SK-N-SH (cell line): ENCODE measurements around the gene DNAH1. TPM values are rescaled to one million over a fixed set of nuclear protein-coding genes. Genes with fewer than 3 reads are reported as not detected.

Source experiments
- CTCF ChIA-PET: fragments of 300-600, 350-600 bp; formaldehyde crosslinking; extraction: SDS; loops from one replicate; lab custom pipeline; 2021; lab: Yijun Ruan, JAX
- POLR2A ChIA-PET: fragments of 350-600 bp; sonication (Branson Sonifier 250); formaldehyde crosslinking; extraction: SDS; loops from one replicate; lab custom pipeline; 2020; ENCODE audit warnings: antibody characterized with exemption, inconsistent platforms; lab: Yijun Ruan, JAX
- DNase-seq: peaks from one replicate; pipeline ENCODE4 v3.0.0; 2012
- H2AFZ ChIP-seq: fragments of 200-600 bp; sonication (generic); 2 replicates; pipeline ENCODE4 v1.8.1; 2016; ENCODE audit warnings: antibody characterized with exemption, mild to moderate bottlenecking, low read depth
- H3F3A ChIP-seq: fragments of 200-600 bp; sonication (generic); replicated peaks from 2 replicates; pipeline ENCODE3; 2016; ENCODE audit warnings: antibody characterized with exemption, mild to moderate bottlenecking; ENCODE audit not compliant: insufficient read depth
- H3K27ac ChIP-seq, 2 experiments: fragments of 200-500 bp in 1 of 2; fragments of 200-600 bp in 1 of 2; sonication (Bioruptor generic) in 1 of 2; sonication (generic), shearing (Covaris generic) in 1 of 2; 2 replicates each; pipeline versions ENCODE4 v1.5.1 to v1.6.1; 2014 to 2016; ENCODE audit warnings: low read depth in 2 of 2, inconsistent platforms in 1 of 2, low read length in 1 of 2, mild to moderate bottlenecking in 1 of 2, mixed read lengths in 1 of 2
- H3K27me3 ChIP-seq: fragments of 200-600 bp; sonication (generic), shearing (Covaris generic); 2 replicates; pipeline ENCODE4 v1.6.1; 2016; ENCODE audit warnings: mixed run types; ENCODE audit not compliant: insufficient read depth
- H3K36me3 ChIP-seq, 2 experiments: fragments of 200-500 bp in 1 of 2; fragments of 200-600 bp in 1 of 2; sonication (Bioruptor generic) in 1 of 2; sonication (generic) in 1 of 2; replicated peaks in 1 of 2; 2 replicates each; pipeline versions ENCODE3 to v1.5.1; 2014 to 2016; ENCODE audit warnings: low read length in 1 of 2, mild to moderate bottlenecking in 1 of 2; ENCODE audit not compliant: insufficient read depth in 2 of 2, control insufficient read depth in 1 of 2
- H3K4me1 ChIP-seq, 2 experiments: fragments of 200-500 bp in 1 of 2; fragments of 200-600 bp in 1 of 2; sonication (Bioruptor generic) in 1 of 2; sonication (generic), shearing (Covaris generic) in 1 of 2; 2 replicates each; pipeline versions ENCODE4 v1.5.1 to v1.6.1; 2014 to 2016; ENCODE audit warnings: low read depth in 1 of 2, low read length in 1 of 2, mixed run types in 1 of 2; ENCODE audit not compliant: insufficient read depth in 2 of 2, control insufficient read depth in 1 of 2
- H3K4me2 ChIP-seq: fragments of 200-600 bp; sonication (generic), shearing (Covaris generic); 2 replicates; pipeline ENCODE4 v1.6.1; 2017; ENCODE audit warnings: mixed run types
- H3K4me3 ChIP-seq, 2 experiments: fragments of 200-500 bp in 1 of 2; fragments of 200-600 bp in 1 of 2; sonication (Bioruptor generic) in 1 of 2; sonication (generic), shearing (Covaris generic) in 1 of 2; 2 replicates each; pipeline versions ENCODE4 v1.5.1 to v1.8.1; 2014 to 2016; ENCODE audit warnings: low read depth in 2 of 2, inconsistent platforms in 1 of 2, low read length in 1 of 2, mild to moderate bottlenecking in 1 of 2, mixed read lengths in 1 of 2, moderate library complexity in 1 of 2
- H3K79me2 ChIP-seq: fragments of 200-600 bp; sonication (generic); 2 replicates; pipeline ENCODE4 v1.8.1; 2017; ENCODE audit warnings: mild to moderate bottlenecking; ENCODE audit not compliant: insufficient read depth
- H3K9ac ChIP-seq: fragments of 200-600 bp; sonication (generic); 2 replicates; pipeline ENCODE4 v1.6.1; 2017; ENCODE audit warnings: mixed run types
- H3K9me2 ChIP-seq: fragments of 200-600 bp; sonication (generic); 2 replicates; pipeline ENCODE4 v1.6.1; 2017; ENCODE audit warnings: mixed run types
- H3K9me3 ChIP-seq: fragments of 200-600 bp; sonication (generic); 2 replicates; pipeline ENCODE4 v1.6.1; 2017; ENCODE audit warnings: mixed run types, mild to moderate bottlenecking, moderate library complexity
- H4K20me1 ChIP-seq: fragments of 200-600 bp; sonication (generic); 2 replicates; pipeline ENCODE4 v1.6.1; 2017; ENCODE audit warnings: mild to moderate bottlenecking, mixed run types; ENCODE audit not compliant: insufficient read depth
- ELF1 ChIP-seq: IDR thresholded peaks from 2 replicates; pipeline ENCODE4 v1.4.0; 2012
- EZH2phosphoT487 ChIP-seq: fragments of 200-600 bp; sonication (generic); IDR thresholded peaks from 2 replicates; pipeline ENCODE4 v1.6.1; 2017; ENCODE audit warnings: low read depth, mixed run types, mild to moderate bottlenecking, antibody characterized with exemption, moderate library complexity, borderline replicate concordance
- FOXJ3 ChIP-seq: sonication (generic); formaldehyde crosslinking; IDR thresholded peaks from 2 replicates; pipeline ENCODE4 v1.5.1; 2020; ENCODE audit warnings: mild to moderate bottlenecking, missing genetic modification reagents
- FOXM1 ChIP-seq: IDR thresholded peaks from 2 replicates; pipeline ENCODE4 v1.4.0; 2012; ENCODE audit warnings: low read depth, mild to moderate bottlenecking
- GATA2 ChIP-seq: sonication (generic); formaldehyde crosslinking; IDR thresholded peaks from 2 replicates; pipeline ENCODE4 v1.5.0; 2020; ENCODE audit warnings: mild to moderate bottlenecking, missing genetic modification reagents
- MEF2A ChIP-seq: IDR thresholded peaks from 2 replicates; pipeline ENCODE4 v1.4.0; 2012; ENCODE audit warnings: low read depth, borderline replicate concordance
- MXI1 ChIP-seq: IDR thresholded peaks from 2 replicates; pipeline ENCODE4 v1.6.1; 2012; ENCODE audit warnings: mild to moderate bottlenecking, low read depth, low read length, improper control_type of control experiment
- NFIC ChIP-seq: IDR thresholded peaks from 2 replicates; pipeline ENCODE4 v1.4.0; 2012; ENCODE audit warnings: borderline replicate concordance
- RCOR1 ChIP-seq: fragments of 150-350 bp; IDR thresholded peaks from 2 replicates; pipeline ENCODE4 v1.6.1; 2017; ENCODE audit warnings: antibody characterized with exemption, low read length
- RXRA ChIP-seq: IDR thresholded peaks from 2 replicates; pipeline ENCODE4 v1.4.0; 2012; ENCODE audit warnings: low read depth, mild to moderate bottlenecking, borderline replicate concordance
- TAF1 ChIP-seq: IDR thresholded peaks from 2 replicates; pipeline ENCODE4 v1.6.1; 2012; ENCODE audit warnings: low read depth, mild to moderate bottlenecking, low read length, moderate library complexity, borderline replicate concordance
- TCF12 ChIP-seq: IDR thresholded peaks from 2 replicates; pipeline ENCODE4 v1.4.0; 2012
- TEAD4 ChIP-seq: IDR thresholded peaks from 2 replicates; pipeline ENCODE4 v1.4.0; 2012; ENCODE audit warnings: mild to moderate bottlenecking, borderline replicate concordance; ENCODE audit not compliant: insufficient read depth
- WGBS: methylation state at CpG from one replicate; pipeline ENCODE4 v1.1.6; 2017; ENCODE audit warnings: low lambda C conversion rate; 5-methylcytosine and 5-hydroxymethylcytosine counted together
- polyA plus RNA-seq, 3 experiments: library from polyadenylated mRNA; depleted of rRNA; stranded (reverse); fragments of >200 nt; gene quantifications; 2 replicates each; pipeline ENCODE4 v1.2.3, GENCODE V29; 2012
- TF ChIP-seq, protein P1 (sequence below): fragments of 150-350 bp; IDR thresholded peaks from 2 replicates; pipeline ENCODE4 v1.6.1; 2016; ENCODE audit warnings: mild to moderate bottlenecking, low read depth, low read length
- TF ChIP-seq, protein P2 (sequence below): fragments of 150-350 bp; IDR thresholded peaks from 2 replicates; pipeline ENCODE4 v1.6.1; 2017; ENCODE audit warnings: antibody characterized with exemption, low read length, low read depth, borderline replicate concordance
- TF ChIP-seq, protein P3 (sequence below): IDR thresholded peaks from 2 replicates; pipeline ENCODE4 v1.4.0; 2012; ENCODE audit warnings: low read depth, borderline replicate concordance
- TF ChIP-seq, protein P4 (sequence below): IDR thresholded peaks from 2 replicates; pipeline ENCODE4 v1.4.0; 2012; ENCODE audit warnings: low read depth, borderline replicate concordance
- TF ChIP-seq, protein P5 (sequence below): IDR thresholded peaks from 2 replicates; pipeline ENCODE4 v1.6.1; 2012; ENCODE audit warnings: mild to moderate bottlenecking, low read depth, low read length, moderate library complexity

DNAH1 gene
- polyA plus RNA-seq, 1 of the 3 experiments (the other 2 are of a cell fraction) = 5.1 TPM

DNA sequence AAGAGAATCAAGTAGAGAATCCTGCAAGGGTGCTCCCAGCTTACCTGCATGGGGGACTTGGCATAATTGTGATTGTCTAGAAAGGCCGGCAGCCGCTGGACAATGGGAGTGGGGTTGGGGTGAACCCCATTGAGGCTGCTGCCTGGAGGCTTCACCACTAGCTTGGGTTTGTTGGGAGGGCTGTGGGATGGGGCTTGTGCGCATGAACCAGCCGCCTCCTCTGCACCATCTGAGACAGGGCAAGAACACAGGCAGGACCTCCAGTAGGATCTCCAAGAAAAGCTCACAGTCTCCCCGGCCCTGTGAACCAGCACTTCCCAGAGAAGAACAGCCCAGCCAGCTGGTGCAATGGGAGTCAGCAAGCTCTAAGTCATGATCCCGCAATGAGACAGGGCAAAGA is 88.9 kb downstream of the DNAH1 start:
- no peak overlapping the region for H3K4me2 ChIP-seq
- H2AFZ ChIP-seq = no peak overlapping the region
- WGBS = 92% methylated on average over 3 of the region's 6 CpGs
- peaks cover 32 to 80% of the 10 kb centered on the region in 2 experiments for H3K36me3 ChIP-seq
- ChIA-PET POLR2A (no interaction called here), CTCF (interaction anchor here (1.3 to 1.4 kb wide), 2 partner anchors 32 to 42 kb away, joined by 3 to 5 read pairs; no protein-coding TSS in a partner anchor)
- no peaks in the 10 kb centered on the region for H3K9me3 ChIP-seq
- peaks cover 0 to 17% of the 10 kb centered on the region in 2 experiments; a peak in 2 of 4 replicates for H3K4me1 ChIP-seq
- H3K79me2 ChIP-seq = peaks cover 27% of the 10 kb centered on the region
- H3K9me2 ChIP-seq = no peaks in the 10 kb centered on the region
- no peaks in the 10 kb centered on the region for H3F3A ChIP-seq
- no peaks in the 10 kb centered on the region for H4K20me1 ChIP-seq
- H3K4me3 ChIP-seq = no peak overlapping the region
- TF ChIP-seq, protein P1, sequence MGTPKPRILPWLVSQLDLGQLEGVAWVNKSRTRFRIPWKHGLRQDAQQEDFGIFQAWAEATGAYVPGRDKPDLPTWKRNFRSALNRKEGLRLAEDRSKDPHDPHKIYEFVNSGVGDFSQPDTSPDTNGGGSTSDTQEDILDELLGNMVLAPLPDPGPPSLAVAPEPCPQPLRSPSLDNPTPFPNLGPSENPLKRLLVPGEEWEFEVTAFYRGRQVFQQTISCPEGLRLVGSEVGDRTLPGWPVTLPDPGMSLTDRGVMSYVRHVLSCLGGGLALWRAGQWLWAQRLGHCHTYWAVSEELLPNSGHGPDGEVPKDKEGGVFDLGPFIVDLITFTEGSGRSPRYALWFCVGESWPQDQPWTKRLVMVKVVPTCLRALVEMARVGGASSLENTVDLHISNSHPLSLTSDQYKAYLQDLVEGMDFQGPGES = no peak
- TF ChIP-seq, protein P2, sequence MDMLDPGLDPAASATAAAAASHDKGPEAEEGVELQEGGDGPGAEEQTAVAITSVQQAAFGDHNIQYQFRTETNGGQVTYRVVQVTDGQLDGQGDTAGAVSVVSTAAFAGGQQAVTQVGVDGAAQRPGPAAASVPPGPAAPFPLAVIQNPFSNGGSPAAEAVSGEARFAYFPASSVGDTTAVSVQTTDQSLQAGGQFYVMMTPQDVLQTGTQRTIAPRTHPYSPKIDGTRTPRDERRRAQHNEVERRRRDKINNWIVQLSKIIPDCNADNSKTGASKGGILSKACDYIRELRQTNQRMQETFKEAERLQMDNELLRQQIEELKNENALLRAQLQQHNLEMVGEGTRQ = no peak
- TF ChIP-seq MEF2A = no peak
- no peak for TF ChIP-seq RXRA
- TF ChIP-seq TCF12 = no peak
- TF ChIP-seq, protein P3, sequence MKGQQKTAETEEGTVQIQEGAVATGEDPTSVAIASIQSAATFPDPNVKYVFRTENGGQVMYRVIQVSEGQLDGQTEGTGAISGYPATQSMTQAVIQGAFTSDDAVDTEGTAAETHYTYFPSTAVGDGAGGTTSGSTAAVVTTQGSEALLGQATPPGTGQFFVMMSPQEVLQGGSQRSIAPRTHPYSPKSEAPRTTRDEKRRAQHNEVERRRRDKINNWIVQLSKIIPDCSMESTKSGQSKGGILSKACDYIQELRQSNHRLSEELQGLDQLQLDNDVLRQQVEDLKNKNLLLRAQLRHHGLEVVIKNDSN = no peak
- TF ChIP-seq RCOR1 = no peak
- TF ChIP-seq FOXJ3 = no peak
- no peak for TF ChIP-seq MXI1
- no peak for TF ChIP-seq FOXM1
- no peak for TF ChIP-seq NFIC
- TF ChIP-seq, protein P4, sequence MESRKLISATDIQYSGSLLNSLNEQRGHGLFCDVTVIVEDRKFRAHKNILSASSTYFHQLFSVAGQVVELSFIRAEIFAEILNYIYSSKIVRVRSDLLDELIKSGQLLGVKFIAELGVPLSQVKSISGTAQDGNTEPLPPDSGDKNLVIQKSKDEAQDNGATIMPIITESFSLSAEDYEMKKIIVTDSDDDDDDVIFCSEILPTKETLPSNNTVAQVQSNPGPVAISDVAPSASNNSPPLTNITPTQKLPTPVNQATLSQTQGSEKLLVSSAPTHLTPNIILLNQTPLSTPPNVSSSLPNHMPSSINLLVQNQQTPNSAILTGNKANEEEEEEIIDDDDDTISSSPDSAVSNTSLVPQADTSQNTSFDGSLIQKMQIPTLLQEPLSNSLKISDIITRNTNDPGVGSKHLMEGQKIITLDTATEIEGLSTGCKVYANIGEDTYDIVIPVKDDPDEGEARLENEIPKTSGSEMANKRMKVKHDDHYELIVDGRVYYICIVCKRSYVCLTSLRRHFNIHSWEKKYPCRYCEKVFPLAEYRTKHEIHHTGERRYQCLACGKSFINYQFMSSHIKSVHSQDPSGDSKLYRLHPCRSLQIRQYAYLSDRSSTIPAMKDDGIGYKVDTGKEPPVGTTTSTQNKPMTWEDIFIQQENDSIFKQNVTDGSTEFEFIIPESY = no peak
- no peak for TF ChIP-seq TEAD4
- TF ChIP-seq ELF1 = no peak
- no peak for TF ChIP-seq GATA2 (CRISPR knock-in tag)
- no peak for TF ChIP-seq TAF1
- TF ChIP-seq EZH2phosphoT487 = no peak
- TF ChIP-seq, protein P5, sequence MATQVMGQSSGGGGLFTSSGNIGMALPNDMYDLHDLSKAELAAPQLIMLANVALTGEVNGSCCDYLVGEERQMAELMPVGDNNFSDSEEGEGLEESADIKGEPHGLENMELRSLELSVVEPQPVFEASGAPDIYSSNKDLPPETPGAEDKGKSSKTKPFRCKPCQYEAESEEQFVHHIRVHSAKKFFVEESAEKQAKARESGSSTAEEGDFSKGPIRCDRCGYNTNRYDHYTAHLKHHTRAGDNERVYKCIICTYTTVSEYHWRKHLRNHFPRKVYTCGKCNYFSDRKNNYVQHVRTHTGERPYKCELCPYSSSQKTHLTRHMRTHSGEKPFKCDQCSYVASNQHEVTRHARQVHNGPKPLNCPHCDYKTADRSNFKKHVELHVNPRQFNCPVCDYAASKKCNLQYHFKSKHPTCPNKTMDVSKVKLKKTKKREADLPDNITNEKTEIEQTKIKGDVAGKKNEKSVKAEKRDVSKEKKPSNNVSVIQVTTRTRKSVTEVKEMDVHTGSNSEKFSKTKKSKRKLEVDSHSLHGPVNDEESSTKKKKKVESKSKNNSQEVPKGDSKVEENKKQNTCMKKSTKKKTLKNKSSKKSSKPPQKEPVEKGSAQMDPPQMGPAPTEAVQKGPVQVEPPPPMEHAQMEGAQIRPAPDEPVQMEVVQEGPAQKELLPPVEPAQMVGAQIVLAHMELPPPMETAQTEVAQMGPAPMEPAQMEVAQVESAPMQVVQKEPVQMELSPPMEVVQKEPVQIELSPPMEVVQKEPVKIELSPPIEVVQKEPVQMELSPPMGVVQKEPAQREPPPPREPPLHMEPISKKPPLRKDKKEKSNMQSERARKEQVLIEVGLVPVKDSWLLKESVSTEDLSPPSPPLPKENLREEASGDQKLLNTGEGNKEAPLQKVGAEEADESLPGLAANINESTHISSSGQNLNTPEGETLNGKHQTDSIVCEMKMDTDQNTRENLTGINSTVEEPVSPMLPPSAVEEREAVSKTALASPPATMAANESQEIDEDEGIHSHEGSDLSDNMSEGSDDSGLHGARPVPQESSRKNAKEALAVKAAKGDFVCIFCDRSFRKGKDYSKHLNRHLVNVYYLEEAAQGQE = no peak
- no peaks in the 10 kb centered on the region for H3K27me3 ChIP-seq
- H3K27ac ChIP-seq = no peak overlapping the region
- no peak overlapping the region for H3K9ac ChIP-seq
- DNase-seq = peak; percentile 12
